Esophagus (tissue), 2 donors: ENCODE results near the gene RLN1. TPM values are rescaled to one million over a fixed set of nuclear protein-coding genes. Genes with fewer than 3 reads are reported as not detected.
"Not testable (repeated sequence)": the region's sequence is repeated elsewhere in the genome, so short reads cannot be mapped to it uniquely, and the experiment has no call there.

Experiments used
- H3K27ac ChIP-seq, 2 donors: one replicate each; pipeline ENCODE4 v1.5.1; 2013; ENCODE audit warnings: low read depth in 2 of 2, mild to moderate bottlenecking in 2 of 2, inconsistent platforms in 1 of 2, low read length in 1 of 2, moderate library complexity in 1 of 2
- H3K27me3 ChIP-seq, 2 donors: one replicate each; pipeline ENCODE4 v1.6.1; 2013; ENCODE audit warnings: low read length in 2 of 2, control low read depth in 1 of 2, mild to moderate bottlenecking in 1 of 2; ENCODE audit not compliant: insufficient read depth in 2 of 2, control insufficient read depth in 1 of 2
- H3K36me3 ChIP-seq, 2 donors: one replicate each; pipeline ENCODE4 v1.6.1; 2013; ENCODE audit warnings: low read length in 1 of 2; ENCODE audit not compliant: control insufficient read depth in 2 of 2, insufficient read depth in 2 of 2
- H3K4me1 ChIP-seq, 2 donors: one replicate each; pipeline ENCODE4 v1.6.1; 2013; ENCODE audit warnings: low read length in 1 of 2; ENCODE audit not compliant: control insufficient read depth in 2 of 2, insufficient read depth in 2 of 2
- H3K4me3 ChIP-seq, 2 donors: one replicate each; pipeline ENCODE4 v1.5.1; 2013; ENCODE audit warnings: low read length in 2 of 2, mild to moderate bottlenecking in 2 of 2, low read depth in 1 of 2, moderate library complexity in 1 of 2
- H3K9me3 ChIP-seq, 2 donors: one replicate each; pipeline ENCODE4 v1.6.1; 2013; ENCODE audit warnings: mild to moderate bottlenecking in 2 of 2, low read depth in 1 of 2, low read length in 1 of 2, moderate library complexity in 1 of 2; ENCODE audit not compliant: control insufficient read depth in 2 of 2, insufficient read depth in 1 of 2
- WGBS, 2 donors: extraction: QIAGEN DNeasy Blood & Tissue Kit; methylation state at CpG; one replicate each; pipeline ENCODE4 v1.1.7; 2013; 5-methylcytosine and 5-hydroxymethylcytosine counted together
- polyA plus RNA-seq, 2 donors: library from polyadenylated mRNA; stranded (reverse); fragments of 200-250 nt; gene quantifications; one replicate each; pipeline ENCODE4 v1.2.3, GENCODE V29; 2013
- donor health status: healthy with polysubstance abuse.
- donor health status: Bipolar disorder and iron deficiency.

The RLN1 gene
- polyA plus RNA-seq, 2 donors, result 0.21 to 0.33 TPM

- Histone ChIP-seq H3K27me3 (no peaks in the 10 kb centered on the region), H3K27ac (no peak overlapping the region), H3K36me3 (no peaks in the 10 kb centered on the region), H3K4me3 (no peak overlapping the region), H3K4me1 (no peaks in the 10 kb centered on the region), H3K9me3 (no peaks in the 10 kb centered on the region)
- 89% methylated on average over 3 of the region's 3 CpGs for WGBS, 2 donors
Measured at GRCh38 chr9:5361326-5362010, 21.8 kb upstream of the RLN1 start.

GRCh38 chr9:5360341-5360740 lies 20.7 kb upstream of the RLN1 start:
- Histone ChIP-seq H3K27me3 (no peaks in the 10 kb centered on the region), H3K36me3 (no peaks in the 10 kb centered on the region), H3K4me1 (no peaks in the 10 kb centered on the region)

GRCh38 chr9:5357431-5358105 lies 17.9 kb upstream of the RLN1 start:
- H3K27ac ChIP-seq, result no peak overlapping the region
- H3K27me3 ChIP-seq, result no peaks in the 10 kb centered on the region
- WGBS, 2 donors, result 90 to 94% methylated on average over 1 of the region's 1 CpG
- H3K36me3 ChIP-seq, result no peaks in the 10 kb centered on the region
- H3K9me3 ChIP-seq, result no peaks in the 10 kb centered on the region
- no peaks in the 10 kb centered on the region for H3K4me1 ChIP-seq
- H3K4me3 ChIP-seq, result no peak overlapping the region

More at GRCh38 chr9:5360341-5360740, 20.7 kb upstream of the RLN1 start:
- no peak overlapping the region for H3K4me3 ChIP-seq
- no peak overlapping the region for H3K27ac ChIP-seq
- no peaks in the 10 kb centered on the region for H3K9me3 ChIP-seq

GRCh38 chr9:5355817-5356216 lies 16.1 kb upstream of the RLN1 start:
- Histone ChIP-seq H3K4me3 (no peak overlapping the region), H3K36me3 (no peaks in the 10 kb centered on the region), H3K27ac (no peak overlapping the region), H3K27me3 (no peaks in the 10 kb centered on the region), H3K9me3 (no peaks in the 10 kb centered on the region), H3K4me1 (no peaks in the 10 kb centered on the region)
- WGBS, 2 donors, result 93 to 95% methylated on average over 2 of the region's 2 CpGs

- WGBS, 2 donors, result 99 to 100% methylated on average over 1 of the region's 1 CpG
- Histone ChIP-seq H3K4me1 (no peaks in the 10 kb centered on the region), H3K27ac (no peak overlapping the region)
Measured at GRCh38 chr9:5355226-5355625, 15.6 kb upstream of the RLN1 start.

GRCh38 chr9:5354184-5354583 lies 14.5 kb upstream of the RLN1 start:
- H3K27ac ChIP-seq, result no peak overlapping the region
- H3K27me3 ChIP-seq, result no peaks in the 10 kb centered on the region
- H3K4me3 ChIP-seq, result no peak overlapping the region
- 87 to 96% methylated on average over 2 of the region's 2 CpGs for WGBS, 2 donors
- no peaks in the 10 kb centered on the region for H3K36me3 ChIP-seq
- no peaks in the 10 kb centered on the region for H3K4me1 ChIP-seq
- H3K9me3 ChIP-seq, result peaks cover 2 to 4% of the 10 kb centered on the region in 2 donors

More at GRCh38 chr9:5355226-5355625, 15.6 kb upstream of the RLN1 start:
- Histone ChIP-seq H3K4me3 (no peak overlapping the region), H3K36me3 (no peaks in the 10 kb centered on the region), H3K9me3 (peaks cover 2 to 4% of the 10 kb centered on the region in 2 donors), H3K27me3 (no peaks in the 10 kb centered on the region)

- Histone ChIP-seq H3K27me3 (no peaks in the 10 kb centered on the region), H3K9me3 (peaks cover 2 to 4% of the 10 kb centered on the region in 2 donors), H3K27ac (no peak overlapping the region), H3K4me3 (no peak overlapping the region), H3K36me3 (no peaks in the 10 kb centered on the region), H3K4me1 (no peaks in the 10 kb centered on the region)
- 71 to 88% methylated on average over 1 of the region's 1 CpG for whole genome bisulfite sequencing, 2 donors
Measured at GRCh38 chr9:5352637-5353248, 13.1 kb upstream of the RLN1 start.

- H3K36me3 ChIP-seq, result no peaks in the 10 kb centered on the region
- H3K9me3 ChIP-seq, result no peaks in the 10 kb centered on the region
- no peaks in the 10 kb centered on the region for H3K4me1 ChIP-seq
- H3K4me3 ChIP-seq, result no peak overlapping the region
- H3K27me3 ChIP-seq, result no peaks in the 10 kb centered on the region
- 73 to 80% methylated on average over 4 of the region's 4 CpGs for WGBS, 2 donors
- H3K27ac ChIP-seq, result no peak overlapping the region
Measured at GRCh38 chr9:5336688-5337087, 3.0 kb downstream of the RLN1 start.

- not testable (repeated sequence) for H3K4me3 ChIP-seq, H3K9me3 ChIP-seq, H3K27ac ChIP-seq, H3K27me3 ChIP-seq, H3K36me3 ChIP-seq, H3K4me1 ChIP-seq
- WGBS, 2 donors, result 88 to 93% methylated on average over 3 of the region's 3 CpGs
Measured at GRCh38 chr9:5331276-5331675, 8.4 kb downstream of the RLN1 start.
